HG03432 (cell line): Measurements from ENCODE around the gene PITRM1.
"Not testable (repeated sequence)": the region's sequence is repeated elsewhere in the genome, so short reads cannot be mapped to it uniquely, and the experiment has no call there.

Experiments used
- ATAC-seq: cut with Tn5 transposase; IDR thresholded peaks from one replicate; pipeline ENCODE4 v1.9.1; 2021; ENCODE audit warnings: mild to moderate bottlenecking, moderate library complexity; ENCODE audit not compliant: unreplicated experiment

The PITRM1 gene

GRCh38 chr10:3199488-3199887 is 26.9 kb upstream of the PITRM1 start:
- no peak for ATAC-seq

DNA sequence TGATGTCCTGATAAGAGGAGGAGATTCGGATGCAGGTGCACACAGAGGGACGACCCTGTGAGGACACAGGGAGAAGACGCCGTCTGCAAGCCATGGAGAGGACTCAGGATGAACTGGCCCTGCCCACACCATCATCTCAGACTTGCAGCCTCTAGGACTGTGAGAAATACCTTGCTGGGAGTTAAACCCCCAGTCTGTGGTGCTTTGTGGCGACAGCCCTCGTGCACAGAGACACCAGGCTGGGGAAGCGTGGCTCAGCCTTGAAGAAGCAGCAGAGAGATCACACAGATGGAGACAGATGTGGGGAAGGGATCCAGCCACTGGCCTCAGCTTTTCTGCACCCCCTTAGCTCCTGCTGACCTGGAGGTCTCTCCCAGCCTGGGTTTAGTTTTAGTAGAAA is 26.3 kb upstream of the PITRM1 start:
- ATAC-seq = no peak

DNA sequence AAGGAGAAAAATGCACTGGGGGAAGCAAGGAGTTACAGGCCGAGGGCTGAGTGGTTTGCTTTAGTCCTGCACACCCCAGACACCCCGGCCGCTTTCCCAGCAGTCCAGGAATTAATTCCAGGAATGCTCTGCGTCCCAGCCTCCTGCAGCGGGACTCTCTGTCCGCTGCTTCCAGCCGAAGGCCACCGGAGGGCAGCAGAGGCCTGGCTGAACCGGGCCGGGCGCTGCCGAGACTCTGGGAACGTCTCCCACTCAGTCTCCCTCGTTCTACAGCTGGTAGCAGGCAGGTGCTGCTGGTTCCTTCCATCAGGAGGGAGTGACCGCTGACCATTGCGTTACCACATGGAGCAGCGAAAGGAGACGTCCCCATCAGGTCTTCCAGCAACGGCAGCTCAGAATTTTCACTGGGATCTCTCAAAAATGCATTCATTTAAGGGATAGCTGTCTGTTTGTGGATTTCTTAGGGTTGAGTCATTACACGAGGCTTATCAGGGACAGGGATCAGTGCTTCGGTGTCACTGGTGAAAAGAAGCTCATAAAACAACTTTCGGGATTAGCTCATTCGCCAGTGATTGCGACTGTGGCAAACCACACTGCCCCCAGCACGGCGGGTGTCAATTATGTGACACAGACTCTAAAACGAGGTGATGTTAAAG is 24.9 kb upstream of the PITRM1 start:
- peak; percentile 88 for ATAC-seq

DNA sequence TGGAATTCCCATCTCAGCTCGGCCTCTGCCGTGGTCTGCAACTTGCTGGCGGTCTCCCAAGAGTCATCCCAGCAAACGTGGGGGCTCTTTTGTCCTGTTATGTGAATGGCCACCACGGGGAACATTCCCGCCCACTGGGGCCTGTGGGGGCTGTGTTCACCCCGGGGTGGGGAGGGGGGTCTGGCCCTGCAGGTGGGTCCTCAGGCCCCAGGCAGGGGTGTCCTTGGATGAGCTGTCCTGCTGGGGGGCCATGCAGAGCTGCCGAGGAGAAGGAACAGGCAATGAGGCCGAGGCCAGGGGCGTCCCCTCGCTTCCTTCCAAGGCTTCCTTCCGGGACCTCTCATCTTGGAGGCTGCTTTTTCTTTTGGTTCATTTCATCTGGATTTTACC is 24.4 kb upstream of the PITRM1 start:
- ATAC-seq = no peak

- no peak for ATAC-seq
Measured at GRCh38 chr10:3196482-3196881, 23.9 kb upstream of the PITRM1 start.

DNA sequence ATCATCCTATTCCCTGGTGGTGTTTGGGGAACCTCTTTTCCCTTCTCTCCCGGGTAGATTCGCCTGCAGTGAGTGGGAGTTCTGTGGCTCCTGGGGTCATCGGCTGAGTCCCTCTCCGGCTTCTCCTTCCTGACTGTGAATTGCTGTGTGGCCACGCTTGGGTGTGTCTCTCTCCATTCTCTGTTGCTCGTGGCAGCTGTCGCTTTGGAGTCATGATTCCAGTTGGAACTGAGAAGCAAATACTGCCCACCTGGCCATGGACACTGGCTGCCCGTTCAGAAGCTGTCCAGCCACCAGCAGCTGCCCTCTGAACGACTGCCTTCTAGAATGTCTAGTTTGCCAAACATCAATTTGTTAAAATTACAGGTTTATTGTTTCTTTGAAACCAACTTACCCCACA is 23.1 kb upstream of the PITRM1 start:
- ATAC-seq = no peak

GRCh38 chr10:3195286-3195685 is 22.7 kb upstream of the PITRM1 start:
- no peak for ATAC-seq

DNA sequence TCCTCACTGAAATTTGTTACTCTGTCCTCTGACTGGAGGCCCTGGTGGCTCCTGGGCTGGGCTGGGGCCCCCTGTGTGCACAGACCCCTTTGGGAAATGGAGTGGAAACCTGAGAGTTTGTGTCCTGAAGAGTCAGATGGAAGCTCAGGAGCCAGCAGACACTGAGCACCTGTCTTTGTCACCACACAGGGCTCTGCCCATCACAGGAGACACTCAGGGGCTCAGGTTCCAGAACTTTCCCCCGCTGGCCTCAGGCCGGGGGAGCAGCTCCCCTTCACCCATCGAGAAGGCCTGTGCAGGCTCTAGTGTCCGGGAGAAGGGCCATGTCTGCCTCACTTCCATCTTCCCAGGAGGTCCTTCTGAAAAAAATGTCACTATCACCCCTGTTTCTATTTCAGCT is 22.3 kb upstream of the PITRM1 start:
- ATAC-seq = no peak

DNA sequence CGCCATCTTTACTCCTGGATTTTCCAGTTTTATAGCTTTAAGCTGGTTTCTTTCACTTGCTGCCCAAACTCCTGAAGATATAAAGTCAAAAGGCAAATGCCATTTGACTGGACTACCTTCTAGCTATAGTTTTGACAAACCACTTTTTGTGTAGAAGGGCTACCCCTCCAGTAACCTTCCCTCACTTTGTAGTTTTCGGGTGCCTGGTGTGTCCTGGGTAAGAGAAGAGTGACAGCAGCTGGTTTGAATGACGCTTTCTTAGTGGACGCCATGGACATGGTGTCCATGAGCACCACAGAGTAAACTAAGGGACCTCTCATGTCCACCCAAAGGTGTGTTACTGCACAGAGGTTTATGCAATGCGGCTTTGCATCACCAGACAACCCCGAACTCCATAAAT is 21.2 kb upstream of the PITRM1 start:
- ATAC-seq = no peak

DNA sequence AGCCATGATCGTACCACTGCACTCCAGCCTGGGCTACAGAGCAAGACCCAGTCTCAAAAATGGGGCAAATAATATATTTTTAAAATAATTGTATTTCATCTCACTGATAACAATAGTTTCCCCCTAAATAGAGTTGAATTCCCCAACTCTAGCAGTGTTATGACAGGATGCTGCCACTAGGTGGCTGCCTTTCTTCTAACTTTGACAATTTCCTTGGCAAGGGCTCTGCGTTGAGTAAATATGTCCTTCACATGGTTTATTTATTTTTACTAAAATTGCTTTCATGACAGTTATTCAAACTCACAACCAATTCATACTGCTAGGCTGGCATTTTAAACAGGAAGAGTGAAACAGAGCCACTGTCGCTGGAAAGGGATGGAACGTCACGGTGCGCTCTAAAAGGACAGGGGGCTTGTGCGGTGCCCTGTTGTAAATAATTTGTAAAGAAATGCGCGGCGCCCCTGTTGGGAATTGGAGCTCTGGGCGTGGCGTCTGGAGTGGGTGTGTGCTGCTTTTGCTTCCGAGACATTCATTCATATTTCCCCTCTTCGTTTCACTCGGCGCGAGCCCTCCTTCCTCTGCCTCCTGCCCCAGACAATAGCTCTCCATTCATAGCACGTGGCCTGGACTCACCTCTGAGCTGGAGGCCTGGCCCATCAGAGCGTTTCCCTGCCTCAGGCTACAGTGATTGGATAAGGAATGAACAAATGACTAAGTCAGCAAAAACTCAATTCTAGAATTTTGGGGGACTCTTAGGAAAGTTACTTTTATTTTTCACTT is 20.5 kb upstream of the PITRM1 start:
- no peak for ATAC-seq

GRCh38 chr10:3190817-3191216 is 18.2 kb upstream of the PITRM1 start:
- no peak for ATAC-seq

- not testable (repeated sequence) for ATAC-seq
Measured at GRCh38 chr10:3187229-3187628, 14.6 kb upstream of the PITRM1 start.

DNA sequence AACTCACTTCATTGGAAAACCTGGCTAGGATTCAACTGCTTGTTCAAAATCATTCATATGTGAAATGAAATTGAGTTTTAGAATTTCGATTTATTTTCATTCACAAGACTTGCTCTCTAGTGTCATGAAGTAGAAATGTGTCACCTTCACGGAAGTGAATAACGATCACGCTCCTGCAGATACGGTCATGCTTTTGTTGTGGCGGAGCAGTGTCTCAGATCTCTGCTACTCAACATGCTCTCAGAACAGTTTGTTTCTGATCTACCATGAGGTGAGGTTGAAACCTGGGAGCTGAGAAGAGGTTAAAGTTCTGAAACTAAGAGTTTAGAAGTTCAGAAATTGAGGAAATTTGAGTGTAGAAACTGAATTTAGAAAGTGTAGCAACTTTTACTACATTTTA is 13.8 kb upstream of the PITRM1 start:
- ATAC-seq = no peak

DNA sequence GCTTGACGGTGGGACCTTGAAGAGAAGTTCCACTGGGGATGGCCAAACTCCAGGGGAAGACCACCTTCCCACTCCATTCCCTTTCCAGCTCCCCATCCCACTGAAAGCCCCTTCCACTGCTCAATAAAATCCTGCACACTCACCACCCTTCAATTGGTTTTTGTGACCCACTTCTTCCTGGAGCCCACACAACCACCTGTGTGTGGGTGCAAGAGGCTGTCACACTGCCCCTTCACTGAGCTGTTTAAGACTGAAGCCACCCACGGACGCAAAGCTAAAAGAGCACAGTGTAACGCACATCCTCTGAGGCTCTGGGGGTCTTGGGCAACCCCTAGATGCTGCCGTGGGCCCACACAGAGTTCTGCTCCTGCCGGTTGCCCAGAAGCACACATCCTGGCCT is 12.8 kb upstream of the PITRM1 start:
- no peak for ATAC-seq

GRCh38 chr10:3180355-3181025 is 7.9 kb upstream of the PITRM1 start:
- ATAC-seq = no peak

- ATAC-seq = no peak
Measured at GRCh38 chr10:3179174-3179573, 6.6 kb upstream of the PITRM1 start.

- no peak for ATAC-seq
Measured at GRCh38 chr10:3178042-3178441, 5.5 kb upstream of the PITRM1 start.

GRCh38 chr10:3173171-3173878 is 743 bp upstream of the PITRM1 start:
- ATAC-seq = peak; percentile 32

DNA sequence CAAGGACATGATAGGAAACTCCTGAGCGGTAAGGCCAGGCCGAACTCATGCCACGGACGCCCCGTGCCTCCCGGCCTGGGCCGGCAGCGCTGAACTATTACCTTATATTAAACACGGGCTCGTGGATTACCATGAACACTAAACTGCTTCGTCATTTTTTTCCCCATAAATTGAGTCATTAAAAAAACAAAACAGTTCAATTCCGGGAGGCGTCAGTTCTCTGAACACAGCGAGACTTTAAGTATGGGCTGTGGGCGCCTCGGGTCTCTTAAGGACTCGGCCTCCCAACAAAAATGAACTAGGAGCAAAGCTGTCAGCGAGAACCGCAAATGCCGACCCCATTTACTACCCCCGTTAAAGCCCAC is 519 bp downstream of the PITRM1 start:
- no peak for ATAC-seq

DNA sequence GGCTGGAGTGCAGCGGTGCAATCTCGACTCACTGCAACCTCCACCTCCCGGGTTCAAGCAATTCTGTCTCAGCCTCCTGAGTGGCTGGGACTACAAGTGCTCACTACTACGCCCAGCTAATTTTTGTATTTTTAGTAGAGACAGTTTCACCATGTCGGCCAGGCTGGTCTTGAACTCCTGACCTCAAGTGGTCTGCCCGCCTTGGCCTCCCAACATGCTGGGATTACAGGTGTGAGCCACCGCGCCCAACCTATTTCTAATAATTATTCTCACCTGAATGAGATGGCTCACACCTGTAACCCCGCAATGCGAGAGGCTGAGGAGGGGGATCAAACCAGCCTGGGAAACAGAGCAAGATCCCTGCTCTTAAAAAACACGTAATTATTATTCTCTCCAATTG is 1.1 kb downstream of the PITRM1 start:
- not testable (repeated sequence) for ATAC-seq

- no peak for ATAC-seq
Measured at GRCh38 chr10:3169673-3170072, 2.9 kb downstream of the PITRM1 start.

GRCh38 chr10:3169271-3169670 is 3.3 kb downstream of the PITRM1 start:
- no peak for ATAC-seq
